HCT116 (cell line): ENCODE data around the gene PHF19. TPM values are rescaled to one million over a fixed set of nuclear protein-coding genes. Genes with fewer than 3 reads are reported as not detected.

Experiments
- ATAC-seq: fragments of 200-7000 bp; cut with Tn5 transposase; 2 replicates; pipeline ENCODE4 v1.9.1; 2020; ENCODE audit warnings: mild to moderate bottlenecking, moderate library complexity
- BruUV-seq: library from RNA; stranded (reverse); fragments of 400-500 nt; replicated peaks from 2 replicates; lab custom pipeline; 2021; lab: Mats Ljungman, UMichigan
- CTCF ChIA-PET: fragments of 300-600 bp; sonication (Branson Sonifier 250); formaldehyde crosslinking; loops from one replicate; lab custom pipeline; 2021; ENCODE audit warnings: antibody characterized with exemption; lab: Charles Lee
- POLR2A ChIA-PET: fragments of 300-600, 350-600 bp; sonication (Branson Sonifier 250); formaldehyde crosslinking; loops from one replicate; lab custom pipeline; 2021; ENCODE audit warnings: antibody characterized with exemption; lab: Charles Lee
- RAD21 ChIA-PET, 2 experiments: fragments of 300-600 bp; sonication (Branson Sonifier 250); formaldehyde crosslinking; loops; one replicate each; lab custom pipeline; 2023; ENCODE audit warnings: low total read pairs in 2 of 2; ENCODE audit not compliant: uncharacterized antibody in 2 of 2, unreplicated experiment in 2 of 2, low non-redundant PET in 1 of 2; lab: Charles Lee
- DNase-seq: peaks from one replicate; pipeline ENCODE4 v3.0.0-alpha.2; 2010; ENCODE audit warnings: low read depth, low spot score
- H2AFZ ChIP-seq: fragments of 200-600 bp; shearing (Covaris generic), sonication (generic); 2 replicates; pipeline ENCODE4 v1.6.1; 2017; ENCODE audit warnings: low read depth, mixed run types, mixed read lengths, antibody characterized with exemption, low read length; ENCODE audit not compliant: poor library complexity, severe bottlenecking
- H3K27ac ChIP-seq: 2 replicates; pipeline ENCODE4 v1.5.1; 2012; ENCODE audit warnings: low read depth, low read length
- H3K27me3 ChIP-seq: fragments of 200-600 bp; sonication (generic); 2 replicates; pipeline ENCODE4 v1.6.1; 2016; ENCODE audit warnings: mixed run types, low read length, mixed read lengths; ENCODE audit not compliant: insufficient read depth
- H3K36me3 ChIP-seq, 2 experiments: fragments of 200-500 bp in 1 of 2; fragments of 200-600 bp in 1 of 2; sonication (Bioruptor generic) in 1 of 2; sonication (generic) in 1 of 2; 2 replicates each; pipeline versions ENCODE4 v1.5.1 to v1.6.1; 2014 to 2016; ENCODE audit warnings: low read length in 2 of 2, inconsistent platforms in 1 of 2, mixed read lengths in 1 of 2, mixed run types in 1 of 2; ENCODE audit not compliant: insufficient read depth in 2 of 2, control insufficient read depth in 1 of 2
- H3K4me1 ChIP-seq, 2 experiments: fragments of 200-600 bp in 1 of 2; sonication (generic) in 1 of 2; 2 replicates each; pipeline versions ENCODE4 v1.5.1 to v1.6.1; 2012 to 2017; ENCODE audit warnings: low read length in 2 of 2, inconsistent platforms in 1 of 2, mild to moderate bottlenecking in 1 of 2, mixed read lengths in 1 of 2, mixed run types in 1 of 2, moderate library complexity in 1 of 2; ENCODE audit not compliant: insufficient read depth in 2 of 2, control insufficient read depth in 1 of 2
- H3K4me2 ChIP-seq: fragments of 200-600 bp; sonication (generic); 2 replicates; pipeline ENCODE4 v1.6.1; 2017; ENCODE audit warnings: mixed run types, low read length, mixed read lengths
- H3K4me3 ChIP-seq, 2 experiments: fragments of 200-600 bp in 1 of 2; sonication (generic) in 1 of 2; replicated peaks in 1 of 2; 2 replicates each; pipeline ENCODE4 v1.5.1; 2011 to 2016; ENCODE audit warnings: low read length in 2 of 2, control low read depth in 1 of 2, low read depth in 1 of 2, mild to moderate bottlenecking in 1 of 2, mixed read lengths in 1 of 2, mixed run types in 1 of 2
- H3K79me2 ChIP-seq: fragments of 200-600 bp; sonication (generic); 2 replicates; pipeline ENCODE4 v1.6.1; 2017; ENCODE audit warnings: mild to moderate bottlenecking, mixed run types, low read length, moderate library complexity, mixed read lengths; ENCODE audit not compliant: insufficient read depth
- H3K9ac ChIP-seq: fragments of 200-600 bp; sonication (generic); 2 replicates; pipeline ENCODE4 v1.6.1; 2016; ENCODE audit warnings: low read length, mixed read lengths
- H3K9me2 ChIP-seq: fragments of 200-600 bp; sonication (generic), shearing (Covaris generic); 2 replicates; pipeline ENCODE4 v1.6.1; 2017; ENCODE audit warnings: mixed run types, mild to moderate bottlenecking, moderate library complexity; ENCODE audit not compliant: insufficient read depth
- H3K9me3 ChIP-seq, 2 experiments: fragments of 200-500 bp in 1 of 2; fragments of 200-600 bp in 1 of 2; sonication (Bioruptor generic) in 1 of 2; sonication (generic) in 1 of 2; 2 replicates each; pipeline ENCODE4 v1.6.1; 2014 to 2017; ENCODE audit warnings: low read length in 2 of 2, mixed read lengths in 2 of 2, inconsistent platforms in 1 of 2, low read depth in 1 of 2, mild to moderate bottlenecking in 1 of 2, mixed run types in 1 of 2, moderate library complexity in 1 of 2; ENCODE audit not compliant: control insufficient read depth in 1 of 2, insufficient read depth in 1 of 2
- H4K20me1 ChIP-seq: fragments of 200-600 bp; sonication (generic), shearing (Covaris generic); 2 replicates; pipeline ENCODE4 v1.6.1; 2017; ENCODE audit warnings: mixed run types, mild to moderate bottlenecking, moderate library complexity; ENCODE audit not compliant: insufficient read depth
- CBX3 ChIP-seq: IDR thresholded peaks from 2 replicates; pipeline ENCODE4 v1.6.1; 2012; ENCODE audit warnings: low read depth
- CEBPB ChIP-seq: IDR thresholded peaks from 2 replicates; pipeline ENCODE4 v1.6.1; 2012; ENCODE audit warnings: low read depth
- EGR1 ChIP-seq: IDR thresholded peaks from 2 replicates; pipeline ENCODE4 v1.6.1; 2012; ENCODE audit warnings: low read depth
- ELF1 ChIP-seq: IDR thresholded peaks from 2 replicates; pipeline ENCODE4 v1.6.1; 2012; ENCODE audit warnings: low read depth, borderline replicate concordance
- EZH2phosphoT487 ChIP-seq: fragments of 200-600 bp; IDR thresholded peaks from 2 replicates; pipeline ENCODE4 v1.6.1; 2018; ENCODE audit warnings: antibody characterized with exemption, borderline replicate concordance
- FOSL1 ChIP-seq: IDR thresholded peaks from 2 replicates; pipeline ENCODE4 v1.6.1; 2012; ENCODE audit warnings: low read depth
- JUND ChIP-seq: IDR thresholded peaks from 2 replicates; pipeline ENCODE4 v1.6.1; 2012
- POLR2A ChIP-seq: IDR thresholded peaks from 2 replicates; pipeline ENCODE4 v1.7.0; 2011; ENCODE audit warnings: borderline replicate concordance; ENCODE audit not compliant: insufficient read depth, insufficient read length; ENCODE audit errors: extremely low read depth
- POLR2AphosphoS5 ChIP-seq: IDR thresholded peaks from 2 replicates; pipeline ENCODE4 v1.6.1; 2011; ENCODE audit warnings: mild to moderate bottlenecking, low read depth, low read length, moderate library complexity
- RAD21 ChIP-seq: IDR thresholded peaks from 2 replicates; pipeline ENCODE4 v1.6.1; 2012; ENCODE audit warnings: low read depth, mild to moderate bottlenecking
- SIN3A ChIP-seq: IDR thresholded peaks from 2 replicates; pipeline ENCODE4 v1.6.1; 2012; ENCODE audit warnings: low read depth
- SP1 ChIP-seq: IDR thresholded peaks from 2 replicates; pipeline ENCODE4 v1.6.1; 2012; ENCODE audit warnings: low read depth
- SRF ChIP-seq: IDR thresholded peaks from 2 replicates; pipeline ENCODE4 v1.6.1; 2012; ENCODE audit warnings: low read depth
- TCF7L2 ChIP-seq: IDR thresholded peaks from 2 replicates; pipeline ENCODE4 v1.7.0; 2011; ENCODE audit warnings: borderline replicate concordance, inconsistent platforms; ENCODE audit not compliant: insufficient read depth, insufficient read length; ENCODE audit errors: extremely low read depth
- YY1 ChIP-seq: IDR thresholded peaks from 2 replicates; pipeline ENCODE4 v1.6.1; 2011; ENCODE audit warnings: low read length, low read depth, moderate library complexity, mild to moderate bottlenecking; ENCODE audit not compliant: insufficient replicate concordance; ENCODE audit errors: extremely low read depth
- ZFX ChIP-seq: fragments of 450-650 bp; IDR thresholded peaks from 2 replicates; pipeline ENCODE4 v1.6.1; 2017
- ZNF274 ChIP-seq: fragments of 200-500 bp; sonication (Bioruptor generic); IDR thresholded peaks from 2 replicates; pipeline ENCODE4 v1.6.1; 2014; ENCODE audit warnings: mild to moderate bottlenecking, low read depth, low read length, inconsistent platforms
- intact Hi-C: fragments of 100-400 bp; cut with micrococcal nuclease; formaldehyde crosslinking; loops from 2 replicates; pipeline ENCODE4 v1.10.0; 2022
- total RNA-seq: library from RNA; stranded (reverse); gene quantifications from one replicate; pipeline ENCODE4 v1.2.1, GENCODE V29; 2021; ENCODE audit not compliant: unreplicated experiment
- TF ChIP-seq, protein P1 (sequence below): IDR thresholded peaks from 2 replicates; pipeline ENCODE4 v1.6.1; 2012
- TF ChIP-seq, protein P2 (sequence below): IDR thresholded peaks from 2 replicates; pipeline ENCODE4 v1.6.1; 2012
- TF ChIP-seq, protein P3 (sequence below): IDR thresholded peaks from 2 replicates; pipeline ENCODE4 v1.6.1; 2011; ENCODE audit warnings: mild to moderate bottlenecking, low read length, moderate library complexity; ENCODE audit not compliant: insufficient replicate concordance; ENCODE audit errors: extremely low read depth

PHF19 gene
- total RNA-seq, 1 experiment from 2014 or later, result 74.0 TPM

DNA sequence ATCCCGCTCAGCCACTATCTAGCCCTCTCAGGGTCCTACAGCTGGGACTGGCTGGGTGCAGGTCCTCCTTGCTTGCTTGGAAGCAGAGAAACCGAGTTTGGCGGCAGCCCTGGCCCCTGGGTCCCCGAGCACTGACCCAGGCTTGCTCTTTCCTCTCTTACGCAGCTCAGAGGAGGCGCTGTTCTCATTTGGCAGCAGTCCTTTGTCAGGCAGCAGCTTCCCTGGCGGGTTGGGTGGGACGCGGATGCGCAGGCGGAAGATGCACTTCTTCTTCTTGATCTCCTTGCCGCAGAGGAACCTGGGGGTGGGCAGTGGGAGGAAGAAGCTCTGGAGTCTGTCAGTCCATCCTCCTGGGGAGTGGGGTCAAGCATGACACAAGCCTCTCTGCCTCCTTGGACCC, 14.5 kb downstream of the PHF19 start (continued):
- TF ChIP-seq, protein P1, sequence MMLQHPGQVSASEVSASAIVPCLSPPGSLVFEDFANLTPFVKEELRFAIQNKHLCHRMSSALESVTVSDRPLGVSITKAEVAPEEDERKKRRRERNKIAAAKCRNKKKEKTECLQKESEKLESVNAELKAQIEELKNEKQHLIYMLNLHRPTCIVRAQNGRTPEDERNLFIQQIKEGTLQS, result no peak
- TF ChIP-seq RAD21, result no peak
- TF ChIP-seq SP1, result no peak
- no peak for TF ChIP-seq POLR2A
- TF ChIP-seq ZFX, result no peak
- TF ChIP-seq CBX3, result no peak
- no peak for TF ChIP-seq YY1
- no peak for TF ChIP-seq CEBPB
- TF ChIP-seq FOSL1, result no peak
- no peak for TF ChIP-seq ELF1
- no peak for TF ChIP-seq JUND
- no peak for TF ChIP-seq SRF

DNA sequence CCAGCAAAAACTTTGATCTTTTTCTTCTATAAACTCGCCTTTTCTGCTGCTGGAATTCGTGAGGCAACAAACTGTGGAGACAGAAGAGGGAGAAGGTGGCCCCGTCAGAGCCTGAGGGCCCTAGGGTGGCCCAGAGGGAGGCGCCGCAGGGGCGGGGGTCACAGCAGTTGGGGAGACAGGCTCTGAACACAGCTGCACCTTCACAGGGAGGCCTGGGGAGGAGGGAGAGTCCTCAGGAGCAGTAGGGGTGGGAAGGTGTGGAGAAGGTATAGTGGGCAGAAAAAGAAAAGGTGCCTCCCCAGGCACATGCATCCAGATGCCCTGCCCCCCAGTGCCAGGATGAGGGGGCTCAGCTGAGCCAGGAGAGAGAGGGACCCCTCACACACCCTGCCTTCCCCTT, 15.1 kb downstream of the PHF19 start:
- POLR2A ChIA-PET, result no interaction called here
- CTCF ChIA-PET, result no interaction called here
- no peak overlapping the region for H3K4me2 ChIP-seq

More for the DNA sequence above, 15.1 kb downstream of the PHF19 start:
- Histone ChIP-seq H3K36me3 (peaks cover 3 to 38% of the 10 kb centered on the region in 2 experiments), H3K4me3 (no peak overlapping the region), H3K4me1 (no peaks in the 10 kb centered on the region), H3K27ac (no peak overlapping the region), H3K9me2 (no peaks in the 10 kb centered on the region), H3K79me2 (no peaks in the 10 kb centered on the region), H4K20me1 (no peaks in the 10 kb centered on the region), H3K27me3 (no peaks in the 10 kb centered on the region), H3K9ac (no peak overlapping the region), H2AFZ (no peak overlapping the region), H3K9me3 (no peaks in the 10 kb centered on the region)
- DNase-seq, result no peak
- RAD21 ChIA-PET, result no interaction called here
- no peak for ATAC-seq
- BruUV-seq, result no TSS peak
- TF ChIP-seq, protein P1, result no peak
- TF ChIP-seq YY1 (no peak), POLR2A (no peak), SIN3A (no peak), POLR2AphosphoS5 (no peak), FOSL1 (no peak), JUND (no peak), EGR1 (no peak), ZNF274 (no peak), RAD21 (no peak), ZFX (no peak), SRF (no peak), TCF7L2 (no peak), EZH2phosphoT487 (no peak)
- TF ChIP-seq, protein P2, sequence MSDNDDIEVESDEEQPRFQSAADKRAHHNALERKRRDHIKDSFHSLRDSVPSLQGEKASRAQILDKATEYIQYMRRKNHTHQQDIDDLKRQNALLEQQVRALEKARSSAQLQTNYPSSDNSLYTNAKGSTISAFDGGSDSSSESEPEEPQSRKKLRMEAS, result no peak
- TF ChIP-seq, protein P3, sequence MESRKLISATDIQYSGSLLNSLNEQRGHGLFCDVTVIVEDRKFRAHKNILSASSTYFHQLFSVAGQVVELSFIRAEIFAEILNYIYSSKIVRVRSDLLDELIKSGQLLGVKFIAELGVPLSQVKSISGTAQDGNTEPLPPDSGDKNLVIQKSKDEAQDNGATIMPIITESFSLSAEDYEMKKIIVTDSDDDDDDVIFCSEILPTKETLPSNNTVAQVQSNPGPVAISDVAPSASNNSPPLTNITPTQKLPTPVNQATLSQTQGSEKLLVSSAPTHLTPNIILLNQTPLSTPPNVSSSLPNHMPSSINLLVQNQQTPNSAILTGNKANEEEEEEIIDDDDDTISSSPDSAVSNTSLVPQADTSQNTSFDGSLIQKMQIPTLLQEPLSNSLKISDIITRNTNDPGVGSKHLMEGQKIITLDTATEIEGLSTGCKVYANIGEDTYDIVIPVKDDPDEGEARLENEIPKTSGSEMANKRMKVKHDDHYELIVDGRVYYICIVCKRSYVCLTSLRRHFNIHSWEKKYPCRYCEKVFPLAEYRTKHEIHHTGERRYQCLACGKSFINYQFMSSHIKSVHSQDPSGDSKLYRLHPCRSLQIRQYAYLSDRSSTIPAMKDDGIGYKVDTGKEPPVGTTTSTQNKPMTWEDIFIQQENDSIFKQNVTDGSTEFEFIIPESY, result no peak
- intact Hi-C loops, result no loop called here
